Uterus (tissue), 4 donors: ENCODE measurements around the gene EPC2. TPM values are rescaled to one million over a fixed set of nuclear protein-coding genes. Genes with fewer than 3 reads are reported as not detected.
"Not testable (repeated sequence)": the region's sequence is repeated elsewhere in the genome, so short reads cannot be mapped to it uniquely, and the experiment has no call there.

Experiments used
- DNase-seq, 2 donors: peaks; one replicate each; pipeline ENCODE4 v3.0.0-alpha.2; 2019 to 2020
- H3K27ac ChIP-seq, 2 donors: fragments of 200-600 bp; sonication (generic); 1 replicate in 1 of 2; 2 replicates in 1 of 2; pipeline ENCODE4 v1.5.1; 2016 to 2018
- H3K27me3 ChIP-seq, 2 donors: fragments of 200-600 bp; sonication (generic); one replicate each; pipeline ENCODE4 v1.5.1; 2018 to 2019; ENCODE audit warnings: control low read depth in 1 of 2
- H3K36me3 ChIP-seq, 2 donors: fragments of 200-600 bp; sonication (generic); one replicate each; pipeline ENCODE4 v1.5.1; 2019; ENCODE audit warnings: control low read depth in 1 of 2
- H3K4me1 ChIP-seq, 2 donors: fragments of 200-600 bp; sonication (generic); one replicate each; pipeline ENCODE4 v1.5.1; 2018 to 2019; ENCODE audit warnings: control low read depth in 1 of 2
- H3K4me3 ChIP-seq, 2 donors: fragments of 200-600 bp; sonication (generic); 1 replicate in 1 of 2; 2 replicates in 1 of 2; pipeline ENCODE4 v1.5.1; 2018 to 2019; ENCODE audit warnings: mild to moderate bottlenecking in 1 of 2
- H3K9me3 ChIP-seq, 2 donors: fragments of 200-600 bp; sonication (generic); one replicate each; pipeline ENCODE4 v1.5.1; 2019; ENCODE audit warnings: control low read depth in 1 of 2
- CTCF ChIP-seq, 4 experiments: fragments of 200-600 bp in 2 of 4; fragments of 450-650 bp in 2 of 4; sonication (generic) in 2 of 4; IDR thresholded peaks; one replicate each; pipeline ENCODE4 v1.5.1; 2016 to 2019; ENCODE audit warnings: antibody characterized with exemption in 4 of 4, mild to moderate bottlenecking in 2 of 4, moderate library complexity in 1 of 4
- POLR2A ChIP-seq, 2 donors: fragments of 450-650 bp; IDR thresholded peaks; one replicate each; pipeline ENCODE4 v1.6.1; 2016; ENCODE audit warnings: antibody characterized with exemption in 2 of 2, mild to moderate bottlenecking in 1 of 2, moderate library complexity in 1 of 2
- intact Hi-C: fragments of 100-400 bp; cut with DNase I; formaldehyde crosslinking; loops from one replicate; pipeline ENCODE4 v1.15.1; 2023; ENCODE audit warnings: low total_unique reads
- total RNA-seq, 4 donors: library from RNA; depleted of rRNA in 3 of 4; stranded (reverse); fragments of >200 nt in 3 of 4; gene quantifications; one replicate each; pipeline versions ENCODE4 v1.1.0 to v1.2.4, GENCODE V29; 2014 to 2023
- donor health status: DM: yes; HTN: yes; CAD: no.

Gene EPC2
- total RNA-seq, 4 donors from 2014 or later, result 14.3 to 71.4 (median 33.8) TPM

GRCh38 chr2:148645539-148646230 lies 1.1 kb downstream of the EPC2 start:
- Histone ChIP-seq H3K27ac (peak overlapping the region; percentile 99 to 100), H3K4me3 (peak overlapping the region; percentile 77 to 79), H3K27me3 (no peaks in the 10 kb centered on the region), H3K9me3 (no peaks in the 10 kb centered on the region), H3K4me1 (no peaks in the 10 kb centered on the region), H3K36me3 (no peaks in the 10 kb centered on the region)
- DNase-seq, result peak; percentile 33 to 45
- no peak for TF ChIP-seq CTCF (IDR thresholded peaks at IDR 0.05)
- TF ChIP-seq POLR2A (IDR thresholded peaks at IDR 0.05), result peak; percentile 4 to 23
- intact Hi-C loops, result no loop called here

DNA sequence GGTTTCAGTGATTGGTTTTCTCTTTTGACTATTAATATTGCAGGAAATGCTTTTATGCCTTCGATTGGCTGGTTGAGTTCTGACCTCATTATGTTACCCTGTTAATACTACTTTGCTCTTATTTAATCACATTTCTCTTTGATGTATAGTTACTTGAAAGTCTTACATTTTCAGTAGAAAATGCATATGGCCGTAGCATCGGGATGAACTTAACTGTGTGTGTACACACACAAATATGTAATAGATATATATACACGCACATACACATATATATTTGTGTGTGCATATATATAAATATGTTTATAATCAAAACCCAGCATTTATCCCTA lies 1.6 kb downstream of the EPC2 start:
- no peaks in the 10 kb centered on the region for H3K36me3 ChIP-seq
- no peaks in the 10 kb centered on the region for H3K27me3 ChIP-seq
- peak overlapping the region; percentile 77 to 79 for H3K4me3 ChIP-seq
- no peaks in the 10 kb centered on the region for H3K4me1 ChIP-seq
- TF ChIP-seq CTCF (IDR thresholded peaks at IDR 0.05) (no peak), POLR2A (IDR thresholded peaks at IDR 0.05) (no peak)
- H3K27ac ChIP-seq, result peak overlapping the region; percentile 99 to 100
- no peak for DNase-seq
- intact Hi-C loops, result no loop called here
- no peaks in the 10 kb centered on the region for H3K9me3 ChIP-seq

DNA sequence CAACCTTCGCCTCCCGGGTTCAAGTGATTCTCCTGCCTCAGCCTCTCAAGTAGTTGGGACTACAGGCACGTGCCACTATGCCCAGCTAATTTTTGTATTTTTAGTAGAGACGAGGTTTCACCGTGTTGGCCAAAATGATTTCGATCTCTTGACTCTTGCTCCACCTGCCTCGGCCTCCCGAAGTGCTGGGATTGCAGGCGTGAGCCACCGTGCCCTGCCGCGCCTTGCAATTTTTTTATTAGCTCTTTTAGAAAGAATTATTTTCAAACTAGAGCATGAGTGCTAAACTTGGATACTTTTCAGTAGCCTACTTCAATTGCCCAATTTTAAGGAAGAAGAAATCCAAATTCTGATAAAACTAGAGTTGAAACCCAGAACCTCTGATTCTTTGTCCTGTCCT lies 3.2 kb downstream of the EPC2 start:
- H3K4me3 ChIP-seq, H3K27me3 ChIP-seq, DNase-seq, H3K4me1 ChIP-seq, H3K9me3 ChIP-seq, H3K36me3 ChIP-seq, intact Hi-C loops, H3K27ac ChIP-seq: not testable (repeated sequence)

GRCh38 chr2:148649936-148650335 lies 5.4 kb downstream of the EPC2 start:
- no peak for DNase-seq
- H3K27me3 ChIP-seq, result no peaks in the 10 kb centered on the region
- no peaks in the 10 kb centered on the region for H3K36me3 ChIP-seq
- H3K27ac ChIP-seq, result no peak overlapping the region
- intact Hi-C loops, result no loop called here
- no peak overlapping the region for H3K4me3 ChIP-seq
- no peaks in the 10 kb centered on the region for H3K4me1 ChIP-seq
- no peaks in the 10 kb centered on the region for H3K9me3 ChIP-seq
- no peak for TF ChIP-seq CTCF (IDR thresholded peaks at IDR 0.05)
- no peak for TF ChIP-seq POLR2A (IDR thresholded peaks at IDR 0.05)

GRCh38 chr2:148650881-148651280 lies 6.3 kb downstream of the EPC2 start:
- DNase-seq, result no peak
- no peaks in the 10 kb centered on the region for H3K27me3 ChIP-seq
- H3K4me3 ChIP-seq, result no peak overlapping the region
- TF ChIP-seq CTCF (IDR thresholded peaks at IDR 0.05) (no peak), POLR2A (IDR thresholded peaks at IDR 0.05) (no peak)
- H3K36me3 ChIP-seq, result no peaks in the 10 kb centered on the region
- no peaks in the 10 kb centered on the region for H3K9me3 ChIP-seq
- no peaks in the 10 kb centered on the region for H3K4me1 ChIP-seq
- intact Hi-C loops, result no loop called here
- H3K27ac ChIP-seq, result no peak overlapping the region

GRCh38 chr2:148651972-148652371 lies 7.4 kb downstream of the EPC2 start:
- peaks cover 0 to under 1% of the 10 kb centered on the region in 2 donors for H3K4me1 ChIP-seq

More at GRCh38 chr2:148651972-148652371, 7.4 kb downstream of the EPC2 start:
- Histone ChIP-seq H3K9me3 (no peaks in the 10 kb centered on the region), H3K27ac (no peak overlapping the region), H3K4me3 (no peak overlapping the region), H3K27me3 (no peaks in the 10 kb centered on the region), H3K36me3 (no peaks in the 10 kb centered on the region)
- TF ChIP-seq POLR2A (IDR thresholded peaks at IDR 0.05), result no peak
- TF ChIP-seq CTCF (IDR thresholded peaks at IDR 0.05), result no peak
- intact Hi-C loops, result no loop called here
- no peak for DNase-seq
